ENCODE measurements around the gene RFX2. TPM values are rescaled to one million over a fixed set of nuclear protein-coding genes. Genes with fewer than 3 reads are reported as not detected.
"Not testable (repeated sequence)": the region's sequence is repeated elsewhere in the genome, so short reads cannot be mapped to it uniquely, and the experiment has no call there.

The RFX2 gene
- total RNA-seq, 1 experiment from 2014 or later = 10.5 TPM

- no peak for DNase-seq
- intact Hi-C loops (cut with micrococcal nuclease) = no loop called here
Measured at GRCh38 chr19:5966215-5966614, 144.1 kb downstream of the RFX2 start.

GRCh38 chr19:5964816-5965565 is 145.3 kb downstream of the RFX2 start:
- TF ChIP-seq EZH2 (IDR thresholded peaks at IDR 0.05; ENCODE audit: low read length, unreplicated experiment) = no peak
- no peak for TF ChIP-seq EZH2phosphoT487 (IDR thresholded peaks at IDR 0.05; ENCODE audit: borderline replicate concordance, low read length)
- no peak for TF ChIP-seq CTCF (conservative IDR thresholded peaks at IDR 0.05; ENCODE audit: low read depth, low read length)
- Histone ChIP-seq H3K27me3 (ENCODE audit: low read length) (no peaks in the 10 kb centered on the region), H3K9me3 (ENCODE audit: low read length) (no peaks in the 10 kb centered on the region), H3K4me2 (ENCODE audit: low read length) (no peak overlapping the region), H4K20me1 (ENCODE audit: low read length) (peaks cover 69% of the 10 kb centered on the region), H3K4me1 (ENCODE audit: insufficient read depth, low read length) (peaks cover 14% of the 10 kb centered on the region), H3K27ac (ENCODE audit: low read length) (no peak overlapping the region), H3K4me3 (ENCODE audit: low read length) (no peak overlapping the region), H2AFZ (ENCODE audit: low read length) (no peak overlapping the region), H3K9me2 (replicated peaks; ENCODE audit: low read length) (no peaks in the 10 kb centered on the region), H3K79me2 (ENCODE audit: low read length) (peaks cover 100% of the 10 kb centered on the region), H3F3A (ENCODE audit: low read length, unreplicated experiment) (no peaks in the 10 kb centered on the region), H3K36me3 (ENCODE audit: low read depth, low read length) (peaks cover 23% of the 10 kb centered on the region; the same call in 1 of the 2 replicates), H3K9ac (ENCODE audit: low read length) (no peak overlapping the region)
- intact Hi-C loops (cut with micrococcal nuclease) = no loop called here
- ATAC-seq (no peak), DNase-seq (no peak)
- POLR2A ChIA-PET (ENCODE audit: unreplicated experiment) = no interaction called here
- CTCF ChIA-PET = no interaction called here
- BruUV-seq (replicated peaks) = no TSS peak

More at GRCh38 chr19:5966215-5966614, 144.1 kb downstream of the RFX2 start:
- Histone ChIP-seq H3K79me2 (ENCODE audit: low read length) (peaks cover 100% of the 10 kb centered on the region), H3K4me3 (ENCODE audit: low read length) (no peak overlapping the region), H3K27me3 (ENCODE audit: low read length) (no peaks in the 10 kb centered on the region), H3K27ac (ENCODE audit: low read length) (no peak overlapping the region), H3K9me2 (replicated peaks; ENCODE audit: low read length) (no peaks in the 10 kb centered on the region), H3F3A (ENCODE audit: low read length, unreplicated experiment) (no peaks in the 10 kb centered on the region), H2AFZ (ENCODE audit: low read length) (no peak overlapping the region), H3K9ac (ENCODE audit: low read length) (no peak overlapping the region), H3K4me2 (ENCODE audit: low read length) (no peak overlapping the region), H4K20me1 (ENCODE audit: low read length) (peaks cover 68% of the 10 kb centered on the region), H3K4me1 (ENCODE audit: insufficient read depth, low read length) (peaks cover 14% of the 10 kb centered on the region), H3K36me3 (ENCODE audit: low read depth, low read length) (peaks cover 30% of the 10 kb centered on the region; the same call in 1 of the 2 replicates), H3K9me3 (ENCODE audit: low read length) (no peaks in the 10 kb centered on the region)
- ChIA-PET CTCF (no interaction called here), POLR2A (ENCODE audit: unreplicated experiment) (no interaction called here)
- TF ChIP-seq EZH2 (IDR thresholded peaks at IDR 0.05; ENCODE audit: low read length, unreplicated experiment) (no peak), EZH2phosphoT487 (IDR thresholded peaks at IDR 0.05; ENCODE audit: borderline replicate concordance, low read length) (no peak), CTCF (conservative IDR thresholded peaks at IDR 0.05; ENCODE audit: low read depth, low read length) (no peak)
- no TSS peak for BruUV-seq (replicated peaks)
- ATAC-seq = no peak

- no peaks in the 10 kb centered on the region for H3K9me2 ChIP-seq (replicated peaks; ENCODE audit: low read length)
- H3K79me2 ChIP-seq (ENCODE audit: low read length) = peaks cover 100% of the 10 kb centered on the region
- ATAC-seq (no peak), DNase-seq (no peak)
- no peak overlapping the region for H3K27ac ChIP-seq (ENCODE audit: low read length)
- intact Hi-C loops (cut with micrococcal nuclease) = loop anchor here (2.0 kb wide), 1 partner anchor 49 kb away; the partner anchor contains the start of gene CAPS
- H4K20me1 ChIP-seq (ENCODE audit: low read length) = peaks cover 70% of the 10 kb centered on the region
- no peak overlapping the region for H3K4me2 ChIP-seq (ENCODE audit: low read length)
- H3K4me1 ChIP-seq (ENCODE audit: insufficient read depth, low read length) = peaks cover 14% of the 10 kb centered on the region
- H3K36me3 ChIP-seq (ENCODE audit: low read depth, low read length) = peaks cover 24% of the 10 kb centered on the region; the same call in 1 of the 2 replicates
- no peak overlapping the region for H3K4me3 ChIP-seq (ENCODE audit: low read length)
- no TSS peak for BruUV-seq (replicated peaks)
- H3F3A ChIP-seq (ENCODE audit: low read length, unreplicated experiment) = no peaks in the 10 kb centered on the region
- H3K9ac ChIP-seq (ENCODE audit: low read length) = no peak overlapping the region
- ChIA-PET CTCF (no interaction called here), POLR2A (ENCODE audit: unreplicated experiment) (no interaction called here)
- H2AFZ ChIP-seq (ENCODE audit: low read length) = no peak overlapping the region
- TF ChIP-seq EZH2 (IDR thresholded peaks at IDR 0.05; ENCODE audit: low read length, unreplicated experiment) = no peak
- no peak for TF ChIP-seq CTCF (conservative IDR thresholded peaks at IDR 0.05; ENCODE audit: low read depth, low read length)
- TF ChIP-seq EZH2phosphoT487 (IDR thresholded peaks at IDR 0.05; ENCODE audit: borderline replicate concordance, low read length) = no peak
- H3K27me3 ChIP-seq (ENCODE audit: low read length) = no peaks in the 10 kb centered on the region
- no peaks in the 10 kb centered on the region for H3K9me3 ChIP-seq (ENCODE audit: low read length)
Measured at GRCh38 chr19:5963855-5964254, 146.4 kb downstream of the RFX2 start.

GRCh38 chr19:5963259-5963658 is 147.0 kb downstream of the RFX2 start:
- H3K9me3 ChIP-seq (ENCODE audit: low read length); H3K27ac ChIP-seq (ENCODE audit: low read length); H3K4me3 ChIP-seq (ENCODE audit: low read length); BruUV-seq (replicated peaks); H2AFZ ChIP-seq (ENCODE audit: low read length); CTCF ChIA-PET; POLR2A ChIA-PET (ENCODE audit: unreplicated experiment); DNase-seq; H3K9me2 ChIP-seq (replicated peaks; ENCODE audit: low read length); H3K27me3 ChIP-seq (ENCODE audit: low read length); ATAC-seq; H3K9ac ChIP-seq (ENCODE audit: low read length); H3F3A ChIP-seq (ENCODE audit: low read length, unreplicated experiment); H3K4me2 ChIP-seq (ENCODE audit: low read length): not testable (repeated sequence)
- intact Hi-C loops (cut with micrococcal nuclease) = loop anchor here (2.0 kb wide), 1 partner anchor 48 kb away; the partner anchor contains the start of gene CAPS
- peaks cover 72% of the 10 kb centered on the region for H4K20me1 ChIP-seq (ENCODE audit: low read length)
- peaks cover 100% of the 10 kb centered on the region for H3K79me2 ChIP-seq (ENCODE audit: low read length)
- H3K4me1 ChIP-seq (ENCODE audit: insufficient read depth, low read length) = peaks cover 14% of the 10 kb centered on the region
- H3K36me3 ChIP-seq (ENCODE audit: low read depth, low read length) = peaks cover 26% of the 10 kb centered on the region; the same call in 1 of the 2 replicates

Data from PC-3 (cell line).